T47D (cell line): Measurements from ENCODE around the gene NNAT.

Experiments
- DNase-seq, 2 experiments: peaks; one replicate each; pipeline versions ENCODE4 v3.0.0 to v3.0.0-alpha.2; 2011 to 2012; ENCODE audit warnings: low read depth in 1 of 2, low spot score in 1 of 2
- JUND ChIP-seq: IDR thresholded peaks from 2 replicates; pipeline ENCODE4 v1.6.1; 2012; ENCODE audit warnings: low read depth
- in situ Hi-C: cut with HindIII; loops from 2 replicates; pipeline ENCODE4 v1.10.0; 2016; ENCODE audit warnings: low sequenced_read_pairs, low pct_unique_long_range_greater_than_20kb

NNAT gene

GRCh38 chr20:37506152-37506725, 14.8 kb upstream of the NNAT start:
- no peak for DNase-seq
- TF ChIP-seq JUND, result no peak
- in situ Hi-C loops, result no loop called here

GRCh38 chr20:37510226-37510625, 10.8 kb upstream of the NNAT start:
- in situ Hi-C loops, result no loop called here
- TF ChIP-seq JUND, result no peak
- DNase-seq, result no peak

GRCh38 chr20:37511610-37512275, 9.3 kb upstream of the NNAT start:
- no peak for TF ChIP-seq JUND
- DNase-seq, result no peak
- in situ Hi-C loops, result no loop called here

GRCh38 chr20:37513779-37514359, 7.2 kb upstream of the NNAT start:
- DNase-seq, result no peak
- no peak for TF ChIP-seq JUND
- in situ Hi-C loops, result no loop called here

- in situ Hi-C loops, result no loop called here
- no peak for TF ChIP-seq JUND
Observed at GRCh38 chr20:37515876-37516275, 5.2 kb upstream of the NNAT start.

GRCh38 chr20:37516811-37517750, 4.0 kb upstream of the NNAT start:
- in situ Hi-C loops, result no loop called here
- no peak for TF ChIP-seq JUND
- DNase-seq, result no peak

More at GRCh38 chr20:37515876-37516275, 5.2 kb upstream of the NNAT start:
- no peak for DNase-seq

- in situ Hi-C loops, result no loop called here
- DNase-seq, result no peak
- TF ChIP-seq JUND, result no peak
Observed at GRCh38 chr20:37518059-37518458, 3.0 kb upstream of the NNAT start.

- TF ChIP-seq JUND, result no peak
- DNase-seq, result no peak
- in situ Hi-C loops, result no loop called here
Observed at GRCh38 chr20:37518606-37519507, 2.2 kb upstream of the NNAT start.

- no peak for TF ChIP-seq JUND
- DNase-seq, result peak; percentile 46 to 55
- in situ Hi-C loops, result no loop called here
Observed at GRCh38 chr20:37519508-37520418, 1.3 kb upstream of the NNAT start.

- in situ Hi-C loops, result no loop called here
- TF ChIP-seq JUND, result no peak
- no peak for DNase-seq
Observed at GRCh38 chr20:37520419-37520955, 563 bp upstream of the NNAT start.
